NCI-H146 (cell line): ENCODE measurements around the gene F2.
"Not testable (repeated sequence)": the region's sequence is repeated elsewhere in the genome, so short reads cannot be mapped to it uniquely, and the experiment has no call there.

Experiments
- DNase-seq: peaks from one replicate; lab custom pipeline; 2025; lab: John Stamatoyannopoulos, UW

The F2 gene

DNA sequence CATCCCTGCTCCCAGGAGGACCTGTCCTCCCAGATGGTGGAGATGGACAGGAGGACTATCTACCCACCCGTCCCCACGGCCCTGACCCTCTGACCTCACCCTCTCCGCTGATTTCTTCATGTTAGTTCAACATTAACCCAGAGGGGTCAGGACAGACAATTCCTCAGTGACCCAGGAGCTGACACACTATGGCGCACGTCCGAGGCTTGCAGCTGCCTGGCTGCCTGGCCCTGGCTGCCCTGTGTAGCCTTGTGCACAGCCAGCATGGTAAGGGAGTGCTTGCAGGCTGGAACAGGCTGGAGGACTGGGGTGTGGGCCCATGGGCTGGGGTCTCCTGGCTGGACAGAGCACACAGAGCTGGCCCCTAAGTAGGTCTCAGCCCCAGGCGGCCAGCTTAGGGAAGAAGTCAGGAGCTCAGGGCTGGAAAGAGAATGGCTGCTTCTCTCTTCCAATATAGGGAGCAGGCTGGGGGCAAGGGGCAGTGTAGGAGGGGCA, at the start of gene F2:
TSS of gene F2 (plus strand) at position 166 of the 495 bp plus-strand sequence. CDS start at position 189, 23 bp downstream.
- no peak for DNase-seq

DNA sequence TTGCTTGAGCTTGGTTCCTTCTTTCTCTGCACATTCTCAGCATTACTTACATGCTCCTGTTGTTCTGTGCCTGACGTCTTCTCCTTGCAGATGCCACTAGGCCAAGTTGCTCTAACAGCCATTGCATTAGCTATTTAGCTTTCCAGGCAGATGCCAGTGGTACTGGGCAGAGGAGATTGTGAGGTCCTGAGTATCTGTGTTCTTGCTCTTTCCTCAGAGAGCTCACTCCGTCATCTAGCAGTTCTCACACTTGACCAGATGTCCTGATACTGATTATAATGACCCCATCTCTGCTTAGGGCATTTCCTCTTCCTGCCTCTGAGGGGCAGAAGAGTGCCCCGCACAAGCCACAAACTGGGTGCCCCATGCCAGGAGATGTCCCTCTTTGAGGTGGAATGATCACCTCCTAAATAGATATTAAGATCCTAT, 49.3 kb upstream of the F2 start:
- no peak for DNase-seq

DNA sequence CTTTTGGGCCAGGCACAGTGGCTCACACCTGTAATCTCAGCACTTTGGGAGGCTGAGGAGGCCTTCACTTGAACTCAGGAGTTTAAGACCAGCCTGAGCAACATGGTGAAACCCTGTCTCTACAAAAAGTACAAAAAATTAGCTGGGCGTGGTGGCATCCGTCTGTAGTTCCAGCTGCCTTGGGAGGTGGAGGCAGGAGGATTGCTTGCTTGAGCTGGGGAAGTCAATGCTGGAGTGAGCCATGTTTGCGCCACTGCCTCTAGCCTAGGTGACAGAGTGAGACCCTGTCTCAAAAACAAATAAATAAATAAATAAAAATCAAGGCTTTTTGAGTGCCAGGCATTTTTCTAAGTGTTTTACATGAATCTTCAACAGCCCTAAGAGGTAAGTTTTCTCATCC, 48.5 kb upstream of the F2 start:
- DNase-seq: not testable (repeated sequence)

DNA sequence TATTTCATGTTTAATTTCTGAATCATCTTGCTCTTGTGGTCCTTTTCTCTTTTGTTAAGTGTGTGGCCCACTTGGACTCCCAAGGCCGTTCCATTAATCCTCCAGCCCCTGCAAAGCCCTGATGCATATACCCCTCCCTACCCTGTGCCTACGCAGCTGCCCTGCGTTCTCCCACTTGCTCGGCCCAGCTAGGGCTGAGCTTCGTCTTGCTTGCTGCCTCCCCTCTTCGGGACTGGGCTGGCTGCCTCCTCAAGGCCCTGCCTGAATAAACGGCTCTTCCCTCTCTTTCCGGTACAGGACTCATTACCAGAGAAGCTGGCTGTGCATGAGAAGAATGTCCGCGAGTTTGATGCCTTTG, 47.1 kb upstream of the F2 start:
- no peak for DNase-seq

DNA sequence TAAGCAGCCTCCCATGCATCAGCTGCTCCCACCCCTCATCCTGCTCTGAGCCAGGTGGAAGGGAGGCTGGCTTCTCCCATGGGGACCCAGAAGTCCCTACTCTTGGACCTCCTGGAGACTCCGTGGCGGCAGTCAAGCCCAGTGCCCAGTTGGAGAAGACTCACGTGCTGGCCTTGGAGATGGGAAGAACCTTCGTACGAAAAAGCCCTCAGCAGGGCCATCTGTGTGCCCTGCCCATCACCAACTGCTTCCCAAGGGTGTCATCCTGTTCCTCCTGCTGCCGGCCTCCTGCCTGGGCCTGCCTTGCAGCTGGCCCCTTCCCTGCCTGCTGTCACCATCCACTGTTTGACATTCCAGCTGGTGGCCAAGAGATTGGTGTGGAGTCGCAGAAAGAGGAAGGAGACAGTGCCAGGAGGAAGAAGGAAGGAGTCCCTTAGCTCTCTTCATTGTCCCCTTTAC, 46.6 kb upstream of the F2 start:
- no peak for DNase-seq

DNA sequence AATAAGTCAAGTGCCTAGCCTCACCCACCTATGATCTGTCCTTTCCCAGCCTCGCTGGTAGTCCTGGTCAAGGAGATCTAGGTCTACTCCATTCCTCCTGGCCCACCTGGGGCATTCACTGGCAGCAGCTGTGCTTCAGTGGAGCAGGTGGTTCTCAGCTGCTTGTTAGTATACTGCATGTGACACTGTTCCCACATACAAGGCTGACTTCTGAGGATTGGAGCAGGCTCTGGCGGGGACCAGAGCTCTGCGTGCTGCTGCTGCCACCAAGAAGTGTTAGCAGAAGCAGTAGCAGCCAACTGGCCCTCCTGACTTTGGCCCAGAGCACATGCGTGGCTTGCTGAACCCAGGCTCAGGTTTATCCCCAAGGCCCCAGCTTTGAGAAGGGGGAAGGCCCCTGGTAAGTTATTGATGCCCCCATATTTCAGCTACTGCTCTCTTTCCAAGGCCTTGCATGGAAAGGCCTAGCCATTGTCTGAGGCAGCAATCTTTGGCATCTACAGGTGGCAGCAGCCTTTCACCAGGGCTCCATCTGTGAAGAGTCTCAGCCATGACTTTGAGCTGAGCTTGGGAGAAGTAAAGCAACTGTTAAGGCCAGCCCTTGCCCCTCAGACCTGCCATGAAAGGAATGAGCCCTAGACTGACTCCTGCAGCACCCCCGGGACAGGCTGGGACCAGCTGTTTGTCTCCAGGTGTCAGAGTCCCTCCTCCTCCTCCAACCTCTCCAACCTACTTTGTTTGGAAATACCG, 45.1 kb upstream of the F2 start:
- DNase-seq: no peak

DNA sequence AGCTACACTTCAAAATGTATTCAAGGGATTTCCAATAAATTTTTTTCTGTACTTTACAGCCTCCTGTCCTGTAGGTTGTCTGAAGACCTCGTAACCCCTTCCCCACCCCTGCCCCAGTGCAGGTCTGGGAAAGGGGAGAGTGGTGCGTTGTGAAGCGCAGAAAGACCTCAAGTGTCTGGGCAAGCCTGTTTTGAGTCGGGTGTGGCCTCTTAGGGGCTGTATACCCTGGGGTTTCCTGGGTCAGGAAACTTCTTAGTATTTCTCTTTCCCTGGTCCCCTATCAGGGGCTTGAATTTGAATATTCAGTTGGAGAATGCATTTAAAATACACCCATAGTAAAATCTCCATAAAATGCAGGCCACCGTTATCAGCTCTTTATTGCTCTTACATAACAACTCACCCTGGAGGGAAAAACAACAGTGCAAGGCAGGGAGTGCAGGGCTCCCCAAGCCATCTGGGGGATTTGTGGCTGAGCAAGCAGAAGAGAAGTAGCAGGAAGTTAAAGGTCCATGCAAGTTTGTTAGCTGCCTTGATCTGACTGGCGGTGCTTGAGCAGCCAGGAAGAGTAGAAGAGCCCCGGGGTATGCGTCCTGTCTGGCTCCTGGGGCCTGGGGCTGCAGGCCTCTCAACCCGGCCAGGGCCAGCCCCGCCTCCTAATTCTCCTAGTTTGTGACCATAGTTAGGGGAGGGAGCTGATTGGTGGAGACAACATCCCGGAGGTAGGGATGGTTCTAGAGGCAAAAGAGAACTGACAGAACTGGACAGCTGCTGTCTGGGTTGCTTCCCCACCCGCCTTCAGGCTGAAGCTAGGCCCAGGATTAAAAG, 44.3 kb upstream of the F2 start:
- no peak for DNase-seq

DNA sequence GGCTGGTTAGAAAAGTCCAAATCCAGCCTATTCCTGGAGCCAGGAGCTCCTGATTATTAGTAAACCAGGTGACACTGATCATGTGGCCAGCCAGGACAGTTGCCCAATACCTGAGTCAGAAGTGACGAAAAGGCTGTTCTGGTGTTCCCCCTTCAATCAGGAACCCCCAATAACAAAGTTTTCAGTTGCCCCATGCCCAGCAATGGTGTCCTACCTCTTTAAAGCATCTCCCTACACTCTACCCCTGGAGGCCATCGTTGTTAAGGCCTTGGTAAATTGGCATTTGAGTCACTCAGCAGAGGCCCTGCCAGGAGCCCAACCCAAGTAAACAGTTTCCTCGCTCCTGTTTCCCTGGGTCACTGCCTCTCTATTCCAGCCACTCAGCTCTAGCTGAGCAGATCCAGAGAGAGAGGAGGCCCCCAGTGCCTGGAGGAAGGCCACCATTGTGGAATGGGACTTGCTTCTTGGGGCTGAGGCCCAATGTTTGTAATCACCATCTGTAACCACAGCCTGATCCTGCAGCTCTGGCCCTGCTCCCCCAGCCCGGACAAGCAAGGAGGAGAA, 43.6 kb upstream of the F2 start:
- DNase-seq: no peak

DNA sequence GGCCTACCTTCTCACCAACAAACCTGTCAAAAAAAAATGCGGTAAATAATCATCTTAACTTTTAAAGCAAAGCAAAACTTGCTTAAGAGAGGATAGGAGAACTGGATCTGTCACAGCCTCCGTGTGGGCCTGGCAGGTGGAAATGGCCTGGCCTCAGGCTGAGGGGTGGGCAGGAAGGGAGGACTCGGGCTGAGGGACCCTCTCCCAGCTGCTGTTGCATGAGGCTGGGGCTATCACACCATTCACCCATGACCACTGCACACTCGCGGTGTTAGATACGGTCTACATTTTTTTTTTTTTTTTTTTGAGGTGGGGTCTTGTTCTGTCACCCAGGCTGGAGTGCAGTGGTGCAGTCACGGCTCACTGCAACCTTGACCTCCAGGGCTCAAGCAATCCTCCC, 43.1 kb upstream of the F2 start:
- DNase-seq: no peak

DNA sequence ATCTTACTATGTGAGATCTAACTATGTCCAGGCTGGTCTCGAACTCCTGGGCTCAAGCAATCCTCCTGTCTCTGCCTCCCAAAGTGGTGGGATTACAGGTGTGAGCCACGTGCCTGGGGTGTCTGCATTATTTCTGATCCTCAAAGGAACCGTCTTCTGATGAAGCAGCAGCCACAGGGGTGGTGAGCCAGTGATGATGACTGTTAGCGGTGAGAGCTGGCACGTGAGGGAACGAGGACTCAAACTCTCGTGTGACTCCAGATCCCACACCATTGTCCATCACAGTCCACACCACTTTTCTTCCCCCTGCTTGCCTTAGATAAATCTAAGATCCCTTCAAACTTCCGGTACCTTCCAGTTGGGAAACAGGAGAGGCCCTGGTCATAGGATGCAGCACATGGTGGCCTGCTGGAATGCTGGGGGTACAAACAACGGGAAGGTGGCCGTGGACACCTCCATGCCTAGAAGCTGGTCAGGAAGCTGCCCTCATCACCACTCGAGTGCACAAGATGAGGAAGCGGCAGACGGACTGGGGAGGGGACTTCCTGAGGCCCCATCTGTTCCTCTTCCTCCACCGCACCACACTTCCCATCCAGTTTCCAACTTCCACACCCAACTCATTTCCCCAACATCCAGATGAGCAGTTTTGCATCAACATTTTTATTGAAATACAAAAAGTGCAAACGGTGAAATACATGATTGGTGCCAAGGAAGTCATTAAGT, 42.4 kb upstream of the F2 start:
- DNase-seq: no peak

DNA sequence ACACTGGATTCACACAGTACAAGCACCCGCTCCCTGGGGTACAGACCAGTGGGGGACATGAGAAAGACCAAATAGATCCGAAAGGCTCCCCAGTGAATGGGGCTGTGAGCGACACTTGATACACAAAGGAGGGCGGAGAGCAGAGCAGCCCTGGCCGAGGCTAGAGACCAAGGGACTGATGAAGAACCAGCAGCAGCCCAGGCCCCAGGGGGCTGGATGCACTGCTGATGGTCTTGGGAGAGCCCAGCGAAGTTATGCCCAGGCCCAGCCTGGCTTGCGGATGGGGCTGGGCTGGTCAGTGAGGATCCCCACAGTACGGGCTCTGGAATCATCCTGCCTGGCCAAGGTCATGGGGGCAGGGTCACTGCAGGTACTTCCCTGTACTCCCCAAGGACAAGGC, 41.8 kb upstream of the F2 start:
- DNase-seq: no peak

DNA sequence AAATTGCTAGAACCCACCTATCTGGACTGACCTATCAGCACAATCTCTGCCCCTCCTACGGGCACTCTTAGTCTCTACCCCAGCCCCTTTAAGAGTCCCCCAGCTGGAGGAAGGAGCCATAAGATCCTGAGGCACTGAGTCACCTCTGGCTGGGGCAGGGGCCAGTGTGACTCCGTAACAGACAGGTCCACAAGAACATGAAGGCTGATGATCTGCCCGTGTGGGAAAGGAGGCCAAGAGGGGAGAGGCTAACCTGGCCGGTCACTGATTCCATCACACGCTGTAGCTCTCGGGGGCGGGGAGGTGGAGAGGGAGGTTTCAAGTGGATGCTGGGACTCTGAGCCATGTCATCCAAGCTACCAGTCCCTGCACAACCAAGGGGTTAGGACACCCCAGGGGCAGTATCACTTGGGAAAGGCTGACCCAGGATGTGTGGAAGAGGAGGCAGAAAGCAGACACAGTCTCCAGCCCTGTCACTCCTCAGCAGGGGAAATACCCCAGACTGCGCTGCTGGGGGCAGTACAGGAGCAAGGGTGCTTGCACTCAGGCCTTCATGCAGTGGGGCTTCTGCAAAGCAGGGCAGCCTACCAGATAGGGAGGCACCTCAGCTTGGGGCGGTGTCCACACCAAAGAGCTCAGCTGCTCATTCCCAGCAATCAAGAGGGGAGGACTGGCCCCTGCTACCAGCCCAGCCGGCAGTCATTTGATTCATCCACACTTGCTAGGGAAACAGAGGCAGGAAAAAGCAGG, 40.8 kb upstream of the F2 start:
- no peak for DNase-seq

DNA sequence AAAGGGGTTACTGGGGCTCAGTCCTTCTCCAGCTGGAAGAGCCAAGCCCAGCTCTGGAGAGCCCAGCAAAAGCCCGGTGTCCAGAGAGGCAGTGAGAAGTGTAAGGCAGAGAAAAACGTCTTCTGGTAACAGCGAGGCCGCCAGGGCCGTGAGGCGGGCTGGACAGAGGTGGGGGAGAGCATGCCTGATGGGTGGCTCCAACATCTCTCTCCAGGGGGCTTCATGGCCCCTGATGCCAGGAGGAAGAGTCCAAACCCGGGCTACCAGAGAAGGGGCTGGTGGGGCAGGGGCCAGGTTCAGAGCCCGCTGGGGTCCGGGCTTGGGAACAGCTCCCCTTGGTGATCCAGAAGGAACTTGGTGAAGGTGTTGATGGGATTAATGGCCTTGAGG, 40.3 kb upstream of the F2 start:
- no peak for DNase-seq

DNA sequence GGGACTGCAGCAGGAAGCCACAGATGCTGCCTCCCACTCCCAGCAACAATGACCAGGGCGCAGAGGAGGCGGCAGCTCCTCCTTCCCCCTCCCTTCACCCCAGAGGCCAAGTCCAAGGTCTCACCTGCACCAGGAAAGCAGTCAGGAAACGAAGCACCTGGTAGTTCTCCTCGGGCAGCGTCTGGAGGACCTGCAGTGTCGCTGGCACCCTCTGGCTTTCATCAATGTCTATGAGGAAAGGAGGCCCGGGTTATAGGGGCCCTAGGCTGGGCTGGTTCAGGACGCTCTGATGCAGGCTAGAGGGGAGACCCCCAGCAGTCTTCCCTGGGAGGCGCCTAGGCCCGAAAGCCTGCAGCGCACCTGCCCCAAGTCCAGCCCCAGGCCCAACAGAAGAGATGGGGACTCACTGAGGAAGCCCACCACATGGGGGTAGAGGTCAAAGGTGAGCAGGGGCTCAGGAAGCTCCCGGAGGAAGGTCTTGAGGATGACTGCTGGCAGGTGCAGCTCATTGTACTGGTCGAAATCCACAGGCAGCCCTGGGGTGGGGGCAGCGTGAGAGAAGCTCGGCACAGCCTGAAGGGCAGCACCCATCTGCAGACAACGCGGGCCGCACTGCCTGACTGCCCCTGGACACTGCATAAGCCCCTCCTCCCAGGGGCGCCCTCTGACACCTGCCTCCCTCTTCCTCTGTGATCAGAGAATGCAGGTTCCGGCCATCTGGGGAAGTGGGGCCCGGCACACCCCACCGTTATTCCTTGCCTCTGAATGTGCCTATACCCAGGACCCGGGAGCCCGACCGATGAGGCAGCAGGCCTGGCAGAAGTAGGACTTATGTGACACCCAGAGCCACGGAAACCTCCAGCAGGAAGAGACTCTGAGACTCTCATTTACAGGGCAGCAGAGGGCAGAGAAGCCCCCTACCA, 39.5 kb upstream of the F2 start:
- no peak for DNase-seq

DNA sequence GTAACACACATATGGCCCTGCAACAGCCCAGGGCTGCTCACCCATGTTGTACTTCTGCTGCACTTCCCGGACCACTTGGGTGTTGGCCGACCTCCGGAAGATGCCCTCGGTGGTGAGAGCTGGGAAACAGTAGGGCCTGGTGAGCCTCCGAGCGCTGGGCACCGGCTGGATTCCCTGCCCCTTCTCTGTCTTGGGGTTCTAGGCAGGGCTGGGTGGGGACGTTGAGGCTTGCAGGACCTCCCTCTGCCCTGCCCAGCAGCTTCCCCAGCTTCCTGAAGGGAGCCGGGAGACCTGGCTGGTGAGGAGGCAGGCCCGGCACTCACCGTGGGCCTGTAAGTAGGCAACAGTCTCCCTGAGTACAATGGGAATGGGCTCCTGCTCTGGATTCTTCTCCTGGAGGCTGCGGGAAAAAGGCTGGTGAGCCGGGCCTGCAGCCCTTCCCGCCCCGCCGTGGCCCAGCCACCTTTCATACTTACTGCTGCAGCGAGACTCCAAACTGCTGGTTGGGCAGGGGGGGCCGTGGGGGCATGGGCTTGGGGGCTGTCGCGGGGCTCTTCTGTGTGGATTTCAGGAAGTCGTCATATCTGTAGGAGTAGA, 38.8 kb upstream of the F2 start:
- no peak for DNase-seq

DNA sequence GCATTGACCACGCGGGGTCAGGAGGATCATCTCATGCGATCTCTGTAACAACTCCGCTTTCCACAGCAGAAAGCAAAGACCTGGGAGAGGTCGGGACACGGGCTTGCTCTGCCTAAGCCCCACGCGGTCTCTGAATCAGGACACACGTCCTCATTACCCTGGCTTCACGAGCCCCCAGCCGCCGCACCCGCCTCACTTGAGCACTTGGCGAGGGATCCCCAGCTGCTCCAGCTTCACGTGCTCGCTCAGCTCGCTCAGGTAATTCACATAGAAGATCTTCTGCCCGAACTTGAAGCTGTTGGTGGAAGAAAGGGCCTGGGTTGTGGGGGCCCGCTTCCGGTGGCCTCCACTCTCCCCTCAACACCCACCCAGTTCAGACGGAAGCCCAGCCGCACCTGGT, 38.2 kb upstream of the F2 start:
- DNase-seq: no peak

DNA sequence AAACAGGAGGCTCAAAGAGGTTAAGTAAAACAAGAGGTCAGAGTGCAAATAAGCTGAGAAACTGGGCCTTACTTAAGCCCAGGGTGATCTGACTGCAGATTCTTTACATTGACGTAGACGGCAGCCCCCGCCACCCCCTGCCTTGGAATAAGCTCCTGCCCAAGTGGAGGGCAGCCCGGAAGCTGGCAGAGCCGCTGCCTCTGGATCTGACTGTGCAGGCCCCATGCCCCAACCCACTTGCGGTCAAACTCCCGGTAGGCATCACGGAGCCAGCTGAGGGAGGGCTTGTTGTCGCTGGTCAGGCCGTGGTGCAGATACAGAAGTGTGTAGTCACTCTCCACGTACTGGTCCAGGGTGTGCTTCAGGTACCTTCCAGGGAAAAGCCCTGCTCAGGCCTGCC, 37.2 kb upstream of the F2 start:
- no peak for DNase-seq

DNA sequence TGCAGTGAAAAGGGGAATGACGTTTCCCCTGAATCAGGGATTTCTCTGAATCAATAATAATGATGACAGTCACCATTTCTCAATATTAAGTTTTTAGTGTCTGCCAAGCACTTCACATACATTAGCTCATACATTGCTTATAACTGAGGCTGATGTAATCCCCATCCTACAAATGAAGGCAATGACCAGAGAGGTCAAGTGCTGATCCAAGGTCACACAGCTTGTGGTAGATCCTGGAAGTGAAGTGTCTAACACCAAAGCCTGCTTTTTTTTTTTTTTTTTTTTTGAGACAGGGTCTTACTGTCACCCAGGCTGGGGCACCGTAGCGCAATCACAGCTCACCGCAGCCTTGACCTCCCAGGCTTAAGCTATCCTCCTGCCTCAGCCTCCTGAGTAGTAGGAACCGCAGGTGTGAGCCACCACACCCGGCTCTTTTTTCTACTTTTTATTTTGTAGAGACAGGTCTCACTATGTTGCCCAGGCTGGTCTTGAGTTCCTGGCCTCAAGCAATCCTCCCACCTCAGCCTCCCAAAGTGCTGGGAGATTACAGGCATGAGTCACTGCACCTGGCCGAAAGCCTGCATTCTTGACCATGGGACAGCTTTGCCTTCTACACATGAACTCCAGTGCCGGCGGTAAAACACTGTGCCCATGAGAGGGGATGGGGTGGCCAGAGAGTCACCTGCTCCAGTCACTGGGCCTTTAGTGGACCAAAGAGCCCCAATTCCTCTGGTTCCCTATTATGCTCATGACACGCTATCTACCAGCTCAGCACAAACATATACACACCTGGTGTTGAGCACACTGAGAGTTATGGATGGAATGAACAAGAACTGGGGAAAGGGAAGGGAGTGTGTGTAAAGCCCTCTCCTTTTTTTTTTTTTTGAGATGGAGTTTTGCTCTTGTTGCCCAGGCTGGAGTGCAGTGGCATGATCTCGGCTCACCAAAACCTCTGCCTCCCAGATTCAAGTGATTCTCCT, 36.0 kb upstream of the F2 start:
- DNase-seq: no peak

DNA sequence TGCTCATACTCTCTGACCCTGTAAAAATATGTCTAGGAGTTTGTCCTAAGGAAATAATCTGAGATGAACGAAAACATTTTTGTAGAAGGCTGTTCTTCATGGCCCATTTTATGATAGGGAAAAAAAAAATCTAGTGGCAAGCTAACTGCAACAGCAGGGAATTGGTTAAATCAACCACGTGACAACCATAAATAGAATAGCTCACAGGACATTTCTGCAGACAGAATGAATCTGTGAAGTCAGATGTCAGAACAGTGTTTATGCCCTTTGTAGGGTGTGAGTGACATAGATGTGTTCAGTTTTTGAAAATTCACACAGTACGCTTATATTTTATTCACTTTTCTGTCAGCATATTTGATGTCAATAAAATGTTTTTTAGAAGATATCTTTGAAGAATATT, 34.6 kb upstream of the F2 start:
- DNase-seq: no peak
